OCI-LY7 (cell line): ENCODE measurements around the gene NLRP3.
"Not testable (repeated sequence)": the region's sequence is repeated elsewhere in the genome, so short reads cannot be mapped to it uniquely, and the experiment has no call there.

Experiments used
- CTCF ChIP-seq: fragments of 200-600 bp; sonication (generic); conservative IDR thresholded peaks from 2 replicates; pipeline ENCODE4 v1.5.1; 2014; ENCODE audit warnings: mild to moderate bottlenecking, antibody characterized with exemption, low read length, moderate library complexity, mixed read lengths
- EZH2phosphoT487 ChIP-seq: fragments of 200-600 bp; sonication (generic); IDR thresholded peaks from 2 replicates; pipeline ENCODE4 v1.6.1; 2018; ENCODE audit warnings: low read depth, borderline replicate concordance, mild to moderate bottlenecking, mixed run types, antibody characterized with exemption, low read length, moderate library complexity, mixed read lengths

GRCh38 chr1:247470942-247471429, 55.0 kb downstream of the NLRP3 start:
- TF ChIP-seq CTCF, EZH2phosphoT487: not testable (repeated sequence)
